Spinal cord (tissue), 10 donors: Measurements from ENCODE around the gene MAGI1. TPM values are rescaled to one million over a fixed set of nuclear protein-coding genes. Genes with fewer than 3 reads are reported as not detected.

Experiments
- DNase-seq, 6 donors: peaks; one replicate each; pipeline versions ENCODE4 v3.0.0 to v3.0.0-alpha.2; 2013 to 2015; ENCODE audit warnings: low spot score in 6 of 6, low read depth in 4 of 6
- H3K27ac ChIP-seq: one replicate; pipeline ENCODE4 v1.5.1; 2013; ENCODE audit warnings: low read depth, low read length, control low read depth
- H3K27me3 ChIP-seq: one replicate; pipeline ENCODE4 v1.6.1; 2013; ENCODE audit warnings: low read length; ENCODE audit not compliant: control insufficient read depth, insufficient read depth
- H3K36me3 ChIP-seq: one replicate; pipeline ENCODE4 v1.6.1; 2013; ENCODE audit warnings: low read length; ENCODE audit not compliant: control insufficient read depth, insufficient read depth
- H3K4me1 ChIP-seq: one replicate; pipeline ENCODE4 v1.6.1; 2013; ENCODE audit warnings: low read length; ENCODE audit not compliant: control insufficient read depth, insufficient read depth
- H3K4me3 ChIP-seq: one replicate; pipeline ENCODE4 v1.5.1; 2013; ENCODE audit warnings: low read depth, low read length, control low read depth
- H3K9me3 ChIP-seq: one replicate; pipeline ENCODE4 v1.6.1; 2013; ENCODE audit warnings: low read length; ENCODE audit not compliant: control insufficient read depth, insufficient read depth
- WGBS: methylation state at CpG from one replicate; pipeline ENCODE4 v1.1.5; 2013; ENCODE audit warnings: missing lambda C conversion rate; ENCODE audit not compliant: insufficient coverage; 5-methylcytosine and 5-hydroxymethylcytosine counted together
- polyA plus RNA-seq, 2 donors: library from polyadenylated mRNA; unstranded; fragments of 120-200 nt; gene quantifications; one replicate each; pipeline ENCODE4 v1.2.1, GENCODE V29; 2013; ENCODE audit not compliant: insufficient read length in 2 of 2
- total RNA-seq, 2 donors: library from RNA; depleted of rRNA in 1 of 2; stranded (reverse); fragments of 120-200 nt in 1 of 2; fragments of >200 nt in 1 of 2; gene quantifications; one replicate each; pipeline versions ENCODE4 v1.2.3 to v1.2.4, GENCODE V29; 2013 to 2014
- donor health status: healthy.

The MAGI1 gene
- total and polyA plus RNA-seq, 4 donors = 41.5 to 86.3 (median 62.7) TPM

- H3K9me3 ChIP-seq = no peaks in the 10 kb centered on the region
- H3K4me3 ChIP-seq = no peak overlapping the region
- peaks cover 27% of the 10 kb centered on the region for H3K4me1 ChIP-seq
- peaks cover 16% of the 10 kb centered on the region for H3K27me3 ChIP-seq
- no peak overlapping the region for H3K27ac ChIP-seq
- H3K36me3 ChIP-seq = no peaks in the 10 kb centered on the region
- DNase-seq = no peak
Measured at GRCh38 chr3:66041828-66042227, 3.1 kb upstream of the MAGI1 start.

DNA sequence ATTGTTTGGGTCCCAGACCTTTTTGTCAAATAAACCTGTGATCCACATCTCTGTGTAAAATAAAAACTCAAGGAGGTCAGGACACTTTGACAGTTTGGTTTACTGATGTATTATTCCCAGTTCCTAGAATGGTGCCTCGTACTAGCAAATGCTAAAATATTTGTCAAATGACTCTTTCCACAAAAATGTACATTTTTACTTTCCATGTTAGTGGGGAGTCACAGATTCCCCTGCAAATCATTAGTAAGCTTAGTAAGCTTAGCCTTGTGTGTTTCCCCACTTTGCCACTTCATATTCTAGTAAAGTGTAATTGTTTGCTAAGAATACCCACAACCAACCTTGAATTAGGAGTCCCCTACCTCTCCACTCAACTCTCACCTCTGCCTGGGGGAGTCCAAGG is 2.4 kb upstream of the MAGI1 start:
- Histone ChIP-seq H3K36me3 (no peaks in the 10 kb centered on the region), H3K27ac (no peak overlapping the region), H3K27me3 (peaks cover 19% of the 10 kb centered on the region), H3K9me3 (no peaks in the 10 kb centered on the region), H3K4me1 (peaks cover 33% of the 10 kb centered on the region), H3K4me3 (no peak overlapping the region)
- DNase-seq = no peak
- no CpG with 5 or more reads among the region's 1 CpG for WGBS

DNA sequence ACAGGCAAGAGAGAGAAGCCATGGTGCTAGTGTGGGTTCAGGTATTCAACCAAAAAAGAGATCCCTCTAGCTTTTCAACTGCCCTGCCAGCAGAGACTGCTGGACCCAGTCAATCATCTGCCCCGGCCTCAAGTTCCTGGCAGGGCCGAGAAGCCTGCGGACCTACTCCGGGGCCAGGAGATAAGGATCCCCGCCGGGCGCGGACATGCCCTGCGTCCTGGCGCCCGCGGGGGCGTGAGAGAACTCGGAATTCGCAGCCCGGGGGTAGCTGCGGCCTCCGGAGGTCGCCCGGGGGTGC is 821 bp upstream of the MAGI1 start:
- H3K4me1 ChIP-seq = peaks cover 33% of the 10 kb centered on the region
- whole genome bisulfite sequencing = 2% methylated on average over 20 of the region's 20 CpGs
- peak overlapping the region; percentile 93 for H3K4me3 ChIP-seq
- no peak for DNase-seq
- H3K36me3 ChIP-seq = no peaks in the 10 kb centered on the region
- no peaks in the 10 kb centered on the region for H3K9me3 ChIP-seq
- H3K27me3 ChIP-seq = peaks cover 19% of the 10 kb centered on the region
- H3K27ac ChIP-seq = peak overlapping the region; percentile 76

DNA sequence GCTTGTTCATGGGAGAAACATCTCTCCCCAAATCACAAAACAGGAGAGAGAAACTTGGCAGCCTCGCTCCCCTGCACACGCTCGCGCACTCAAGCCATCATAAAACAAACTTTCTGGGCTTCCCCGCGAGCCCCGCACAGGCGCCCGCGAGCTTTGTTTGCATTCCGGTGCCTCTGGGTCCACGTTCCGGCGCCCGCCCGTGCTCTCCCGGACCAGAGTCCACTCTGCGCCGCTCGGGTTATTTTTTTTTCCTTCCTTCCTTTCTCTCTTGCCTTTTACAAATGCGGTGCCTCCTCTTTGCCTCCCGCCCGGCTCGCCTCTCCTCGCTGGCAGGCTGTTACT is 363 bp downstream of the MAGI1 start:
- peaks cover 19% of the 10 kb centered on the region for H3K27me3 ChIP-seq
- H3K27ac ChIP-seq = peak overlapping the region; percentile 95
- H3K4me1 ChIP-seq = peaks cover 33% of the 10 kb centered on the region
- H3K9me3 ChIP-seq = no peaks in the 10 kb centered on the region
- no peak for DNase-seq
- H3K4me3 ChIP-seq = peak overlapping the region; percentile 93
- H3K36me3 ChIP-seq = no peaks in the 10 kb centered on the region
- 0% methylated on average over 21 of the region's 25 CpGs for WGBS

GRCh38 chr3:66037986-66038369 is 740 bp downstream of the MAGI1 start:
- no peaks in the 10 kb centered on the region for H3K36me3 ChIP-seq
- H3K4me1 ChIP-seq = peaks cover 33% of the 10 kb centered on the region
- H3K4me3 ChIP-seq = peak overlapping the region; percentile 93
- H3K27ac ChIP-seq = peak overlapping the region; percentile 95
- no peaks in the 10 kb centered on the region for H3K9me3 ChIP-seq
- WGBS = 0% methylated on average over 31 of the region's 31 CpGs
- H3K27me3 ChIP-seq = peaks cover 19% of the 10 kb centered on the region
- no peak for DNase-seq

GRCh38 chr3:66037330-66037985 is 1.3 kb downstream of the MAGI1 start:
- Histone ChIP-seq H3K4me1 (peaks cover 33% of the 10 kb centered on the region), H3K9me3 (no peaks in the 10 kb centered on the region), H3K27ac (no peak overlapping the region), H3K4me3 (peak overlapping the region; percentile 93), H3K27me3 (peaks cover 19% of the 10 kb centered on the region), H3K36me3 (no peaks in the 10 kb centered on the region)
- WGBS = 1% methylated on average over 23 of the region's 33 CpGs
- DNase-seq = peak in 2 of 6 donors; percentile 56 to 65

GRCh38 chr3:66036586-66037148 is 2.1 kb downstream of the MAGI1 start:
- Histone ChIP-seq H3K4me3 (peak overlapping the region; percentile 93), H3K36me3 (no peaks in the 10 kb centered on the region), H3K9me3 (no peaks in the 10 kb centered on the region), H3K27ac (no peak overlapping the region), H3K27me3 (peaks cover 19% of the 10 kb centered on the region), H3K4me1 (peaks cover 33% of the 10 kb centered on the region)
- WGBS = 39% methylated on average over 7 of the region's 9 CpGs
- DNase-seq = no peak

DNA sequence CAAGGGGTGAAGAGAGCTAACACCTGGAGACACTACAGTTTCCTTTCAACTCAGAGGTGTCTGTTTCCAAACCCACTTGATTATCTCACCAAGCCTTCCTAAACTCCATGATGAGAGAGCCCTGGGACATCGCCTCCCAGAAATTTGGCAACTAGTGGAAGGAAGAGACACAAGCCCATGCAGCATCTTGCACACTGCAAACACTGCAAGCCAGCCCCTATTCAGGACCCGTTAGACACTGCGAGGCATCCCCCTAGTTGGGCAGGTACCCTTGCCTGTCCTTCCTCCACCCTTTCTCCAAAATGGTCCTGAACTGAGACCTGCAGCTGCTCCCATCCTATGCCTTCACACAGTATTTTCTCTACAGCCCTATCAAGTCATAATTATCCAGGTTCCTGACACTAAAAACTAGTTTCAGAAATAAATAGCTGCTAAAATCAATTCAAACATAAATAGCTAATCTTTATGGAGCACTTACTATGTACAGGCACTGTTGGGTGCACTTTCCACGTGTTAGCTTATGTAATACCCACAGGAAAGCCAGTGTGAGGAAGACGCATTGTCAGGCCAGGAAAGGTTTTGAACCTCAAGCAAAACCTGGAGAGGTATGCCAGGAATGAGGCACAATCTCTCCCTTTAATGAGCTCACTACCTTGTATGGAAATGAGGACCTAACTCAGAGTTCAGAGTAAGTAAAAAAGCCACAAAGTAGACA is 2.8 kb downstream of the MAGI1 start:
- no peak for DNase-seq
- 62% methylated on average over 5 of the region's 5 CpGs for WGBS
- no peaks in the 10 kb centered on the region for H3K9me3 ChIP-seq
- H3K36me3 ChIP-seq = no peaks in the 10 kb centered on the region
- H3K27me3 ChIP-seq = peaks cover 19% of the 10 kb centered on the region
- H3K4me1 ChIP-seq = peaks cover 33% of the 10 kb centered on the region
- no peak overlapping the region for H3K27ac ChIP-seq
- H3K4me3 ChIP-seq = no peak overlapping the region

DNA sequence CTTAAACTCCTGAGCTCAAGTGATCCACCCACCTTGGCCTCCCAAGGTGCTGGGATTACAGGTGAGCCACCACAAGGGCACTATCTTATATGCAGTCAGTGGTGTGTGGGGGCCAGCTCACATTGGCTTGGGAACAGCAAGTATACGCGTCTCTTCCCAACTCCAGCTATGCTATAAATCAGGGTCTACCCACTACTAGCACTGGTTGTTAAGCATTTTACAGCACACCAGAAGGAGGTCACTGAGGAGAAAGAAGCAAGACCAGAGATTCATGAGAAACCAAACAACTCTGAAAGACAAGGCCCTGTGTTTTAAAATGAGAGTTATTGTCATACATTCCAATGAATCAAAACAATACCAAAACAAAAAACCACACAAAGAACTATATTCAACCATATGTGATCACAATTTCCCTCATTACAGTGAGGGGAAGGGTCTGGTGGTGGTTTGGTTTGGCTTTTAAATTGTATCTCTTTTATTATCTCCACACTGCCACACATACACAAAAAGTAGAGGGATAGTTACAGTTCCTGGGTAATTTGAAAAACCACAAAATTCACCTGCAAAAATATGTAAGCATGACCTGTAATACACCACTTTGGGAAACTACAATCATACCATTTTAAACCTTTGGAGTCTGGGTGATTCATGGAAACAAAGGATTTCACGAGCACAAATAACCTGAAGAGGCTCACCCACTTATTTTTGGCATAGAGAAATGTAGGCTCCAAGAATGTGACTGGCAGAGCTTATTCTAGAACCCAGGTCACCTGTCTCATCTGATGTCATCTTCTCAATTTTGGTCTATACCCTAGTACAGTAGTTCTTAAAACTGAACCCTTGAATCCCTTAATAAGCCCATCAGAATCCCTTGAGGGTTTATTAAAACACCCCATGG is 5.2 kb downstream of the MAGI1 start:
- H3K27ac ChIP-seq = no peak overlapping the region
- no peak for DNase-seq
- H3K4me1 ChIP-seq = peaks cover 22% of the 10 kb centered on the region
- H3K4me3 ChIP-seq = no peak overlapping the region
- no peaks in the 10 kb centered on the region for H3K9me3 ChIP-seq
- no CpG with 5 or more reads among the region's 3 CpGs for WGBS
- no peaks in the 10 kb centered on the region for H3K36me3 ChIP-seq
- H3K27me3 ChIP-seq = peaks cover 10% of the 10 kb centered on the region
